SK-N-SH treated with all-trans-retinoic acid at 6 μM for 48 hours (cell line): ENCODE results near the gene SH3BP1.

ENCODE experiments used
- ATAC-seq: fragments of 200-7000 bp; cut with Tn5 transposase; 3 replicates; pipeline ENCODE4 v1.9.1; 2020; ENCODE audit warnings: mild to moderate bottlenecking, moderate library complexity
- CREB5 ChIP-seq: fragments of 250-450 bp; sonication (Bioruptor Pico); IDR thresholded peaks from 2 replicates; pipeline ENCODE4 v1.5.1; 2020; ENCODE audit warnings: low read depth, mild to moderate bottlenecking, moderate library complexity
- CSDC2 ChIP-seq: fragments of 250-450 bp; sonication (Bioruptor Pico); IDR thresholded peaks from 2 replicates; pipeline ENCODE4 v1.5.0; 2020; ENCODE audit warnings: mild to moderate bottlenecking, moderate library complexity
- CSRNP3 ChIP-seq: fragments of 250-450 bp; sonication (Bioruptor Pico); IDR thresholded peaks from 2 replicates; pipeline ENCODE4 v1.5.1; 2021; ENCODE audit warnings: mild to moderate bottlenecking, moderate library complexity
- ESRRG ChIP-seq: fragments of 250-450 bp; sonication (Bioruptor Pico); IDR thresholded peaks from 2 replicates; pipeline ENCODE4 v1.6.1; 2021; ENCODE audit warnings: mild to moderate bottlenecking
- GLIS3 ChIP-seq: fragments of 250-450 bp; sonication (Bioruptor Pico); IDR thresholded peaks from 2 replicates; pipeline ENCODE4 v1.5.0; 2020; ENCODE audit warnings: mild to moderate bottlenecking, moderate library complexity
- ISL1 ChIP-seq: fragments of 250-450 bp; sonication (Bioruptor Pico); IDR thresholded peaks from 2 replicates; pipeline ENCODE4 v2.1.2; 2022; ENCODE audit warnings: mild to moderate bottlenecking, moderate library complexity
- PATZ1 ChIP-seq: fragments of 250-450 bp; sonication (Bioruptor Pico); IDR thresholded peaks from 2 replicates; pipeline ENCODE4 v1.8.0; 2020; ENCODE audit warnings: mild to moderate bottlenecking, moderate library complexity, borderline replicate concordance
- POU6F1 ChIP-seq: fragments of 250-450 bp; sonication (Bioruptor Pico); IDR thresholded peaks from 2 replicates; pipeline ENCODE4 v1.8.0; 2021; ENCODE audit warnings: low read depth, mild to moderate bottlenecking, moderate library complexity, borderline replicate concordance
- PPARA ChIP-seq: fragments of 250-450 bp; sonication (Bioruptor Pico); IDR thresholded peaks from 2 replicates; pipeline ENCODE4 v1.5.0; 2020; ENCODE audit warnings: mild to moderate bottlenecking, borderline replicate concordance
- RARB ChIP-seq: fragments of 250-450 bp; sonication (Bioruptor Pico); IDR thresholded peaks from 2 replicates; pipeline ENCODE4 v1.8.0; 2021; ENCODE audit warnings: mild to moderate bottlenecking, moderate library complexity
- SNAI2 ChIP-seq: fragments of 250-450 bp; sonication (Bioruptor Pico); IDR thresholded peaks from 2 replicates; pipeline ENCODE4 v1.5.0; 2020; ENCODE audit warnings: mild to moderate bottlenecking, moderate library complexity
- TCF4 ChIP-seq: fragments of 250-450 bp; sonication (Bioruptor Pico); IDR thresholded peaks from 2 replicates; pipeline ENCODE4 v1.8.0; 2021; ENCODE audit warnings: mild to moderate bottlenecking, moderate library complexity, borderline replicate concordance
- TOX ChIP-seq: fragments of 250-450 bp; sonication (Bioruptor Pico); IDR thresholded peaks from 2 replicates; pipeline ENCODE4 v1.8.0; 2021; ENCODE audit warnings: mild to moderate bottlenecking, moderate library complexity, borderline replicate concordance
- TSHZ2 ChIP-seq: fragments of 250-450 bp; sonication (Bioruptor Pico); IDR thresholded peaks from 2 replicates; pipeline ENCODE4 v1.5.0; 2020; ENCODE audit warnings: mild to moderate bottlenecking, moderate library complexity
- ZC3H10 ChIP-seq: fragments of 250-450 bp; sonication (Bioruptor Pico); IDR thresholded peaks from 2 replicates; pipeline ENCODE4 v1.5.1; 2021; ENCODE audit warnings: mild to moderate bottlenecking, moderate library complexity
- ZFP3 ChIP-seq: fragments of 250-450 bp; sonication (Bioruptor Pico); IDR thresholded peaks from 2 replicates; pipeline ENCODE4 v1.5.0; 2020; ENCODE audit warnings: mild to moderate bottlenecking, moderate library complexity
- ZFP30 ChIP-seq: fragments of 450-650 bp; formaldehyde crosslinking; IDR thresholded peaks from 2 replicates; pipeline ENCODE4 v1.5.0; 2022; ENCODE audit warnings: mild to moderate bottlenecking, moderate library complexity
- ZNF565 ChIP-seq: fragments of 450-650 bp; formaldehyde crosslinking; conservative IDR thresholded peaks from 2 replicates; pipeline ENCODE4 v1.5.0; 2020; ENCODE audit warnings: low read depth, mild to moderate bottlenecking, moderate library complexity
- ZNF70 ChIP-seq: fragments of 450-650 bp; formaldehyde crosslinking; IDR thresholded peaks from 2 replicates; pipeline ENCODE4 v1.5.0; 2020; ENCODE audit warnings: mild to moderate bottlenecking, moderate library complexity
- ZNF8 ChIP-seq: fragments of 450-650 bp; formaldehyde crosslinking; IDR thresholded peaks from 2 replicates; pipeline ENCODE4 v1.5.0; 2020; ENCODE audit warnings: mild to moderate bottlenecking, moderate library complexity

The SH3BP1 gene

GRCh38 chr22:37680191-37680851, 40.9 kb downstream of the SH3BP1 start:
- TF ChIP-seq ZNF70 (CRISPR knock-in tag) = no peak
- TF ChIP-seq ZNF565 (CRISPR knock-in tag) = no peak
- TF ChIP-seq TOX = no peak
- TF ChIP-seq ZC3H10 (CRISPR knock-in tag) = no peak
- no peak for TF ChIP-seq PPARA
- peak; percentile 1; the same call in 2 of the 3 replicates for ATAC-seq

GRCh38 chr22:37681001-37681424, 41.5 kb downstream of the SH3BP1 start:
- peak; percentile 40 for ATAC-seq
- TF ChIP-seq RARB (CRISPR knock-in tag) (no peak), TSHZ2 (CRISPR knock-in tag) (no peak), TCF4 (CRISPR knock-in tag) (no peak), ZNF565 (CRISPR knock-in tag) (no peak), GLIS3 (CRISPR knock-in tag) (no peak), PATZ1 (CRISPR knock-in tag) (no peak), ZFP3 (CRISPR knock-in tag) (no peak), POU6F1 (CRISPR knock-in tag) (no peak), SNAI2 (CRISPR knock-in tag) (no peak), CREB5 (no peak)
- TF ChIP-seq, all 23 proteins: peak for 0

- TF ChIP-seq ZNF70 (CRISPR knock-in tag) (no peak), TCF4 (CRISPR knock-in tag) (no peak), GLIS3 (CRISPR knock-in tag) (no peak), ISL1 (CRISPR knock-in tag) (no peak), ESRRG (CRISPR knock-in tag) (no peak)
- ATAC-seq = peak; percentile 70
These were observed 42.1 kb downstream of the SH3BP1 start for GRCh38 chr22:37681556-37682049.

GRCh38 chr22:37684803-37685615, 45.5 kb downstream of the SH3BP1 start:
- TF ChIP-seq RARB (CRISPR knock-in tag) (no peak), ZNF70 (CRISPR knock-in tag) (no peak), ZNF8 (CRISPR knock-in tag) (no peak), ZFP30 (CRISPR knock-in tag) (no peak), PPARA (no peak), TOX (no peak), CREB5 (no peak), ZC3H10 (CRISPR knock-in tag) (no peak), CSDC2 (CRISPR knock-in tag) (no peak), CSRNP3 (CRISPR knock-in tag) (no peak)
- TF ChIP-seq, all 23 proteins: peak for 0
- no peak for ATAC-seq
